ENCODE results near the gene CLIC4. TPM values are rescaled to one million over a fixed set of nuclear protein-coding genes. Genes with fewer than 3 reads are reported as not detected.

The CLIC4 gene
- total RNA-seq, 1 donor from 2014 or later: 99.2 TPM

GRCh38 chr1:24862775-24863483 is 117.7 kb downstream of the CLIC4 start:
- no peaks in the 10 kb centered on the region for H3K36me3 ChIP-seq (ENCODE audit: control insufficient read depth in 3 of 3, insufficient read depth in 3 of 3, low read length in 3 of 3)
- H3K9ac ChIP-seq (ENCODE audit: low read depth in 1 of 3, low read length in 3 of 3): no peak overlapping the region
- peaks cover 0 to 4% (median 4%) of the 10 kb centered on the region in 3 donors for H3K4me1 ChIP-seq (ENCODE audit: control insufficient read depth in 3 of 3, insufficient read depth in 3 of 3, low read length in 3 of 3)
- peaks cover 28 to 45% (median 42%) of the 10 kb centered on the region in 3 donors for H3K27me3 ChIP-seq (ENCODE audit: control insufficient read depth in 3 of 3, insufficient read depth in 3 of 3, low read length in 3 of 3)
- no peak overlapping the region for H3K27ac ChIP-seq (ENCODE audit: low read depth, low read length)
- no peaks in the 10 kb centered on the region for H3K9me3 ChIP-seq (ENCODE audit: control insufficient read depth in 3 of 3, low read length in 3 of 3)
- no peak overlapping the region for H3K4me3 ChIP-seq (ENCODE audit: low read length in 3 of 3)

GRCh38 chr1:24864370-24864777 is 119.1 kb downstream of the CLIC4 start:
- Histone ChIP-seq H3K9ac (ENCODE audit: low read depth in 1 of 3, low read length in 3 of 3) (no peak overlapping the region), H3K4me3 (ENCODE audit: low read length in 3 of 3) (no peak overlapping the region), H3K27ac (ENCODE audit: low read depth, low read length) (no peak overlapping the region), H3K4me1 (ENCODE audit: control insufficient read depth in 3 of 3, insufficient read depth in 3 of 3, low read length in 3 of 3) (peaks cover 0 to 4% (median 4%) of the 10 kb centered on the region in 3 donors), H3K36me3 (ENCODE audit: control insufficient read depth in 3 of 3, insufficient read depth in 3 of 3, low read length in 3 of 3) (no peaks in the 10 kb centered on the region), H3K9me3 (ENCODE audit: control insufficient read depth in 3 of 3, low read length in 3 of 3) (no peaks in the 10 kb centered on the region), H3K27me3 (ENCODE audit: control insufficient read depth in 3 of 3, insufficient read depth in 3 of 3, low read length in 3 of 3) (peaks cover 35 to 52% (median 44%) of the 10 kb centered on the region in 3 donors)

DNA sequence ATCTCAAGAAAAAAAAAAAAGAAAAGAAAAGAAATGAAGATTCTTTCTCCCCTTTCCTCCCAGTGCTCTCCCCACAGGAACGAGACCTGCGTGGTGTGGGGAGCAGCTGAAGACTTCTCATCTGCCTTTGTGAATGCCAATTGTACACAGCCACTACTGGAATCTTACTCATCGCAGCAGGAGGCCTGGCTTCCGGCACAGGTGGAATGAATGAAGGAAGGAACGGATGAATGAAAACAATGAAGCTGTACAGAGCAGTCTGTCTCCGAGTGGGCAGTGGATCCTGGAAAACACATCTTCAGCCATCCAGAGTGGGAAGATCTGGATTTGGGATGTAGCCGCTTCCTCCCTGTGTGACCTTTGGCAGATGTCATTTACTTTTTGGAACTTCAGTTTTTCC is 119.9 kb downstream of the CLIC4 start:
- Histone ChIP-seq H3K4me3 (ENCODE audit: low read length in 3 of 3) (no peak overlapping the region), H3K27me3 (ENCODE audit: control insufficient read depth in 3 of 3, insufficient read depth in 3 of 3, low read length in 3 of 3) (peaks cover 35 to 50% (median 44%) of the 10 kb centered on the region in 3 donors), H3K9ac (ENCODE audit: low read depth in 1 of 3, low read length in 3 of 3) (no peak overlapping the region), H3K36me3 (ENCODE audit: control insufficient read depth in 3 of 3, insufficient read depth in 3 of 3, low read length in 3 of 3) (no peaks in the 10 kb centered on the region), H3K9me3 (ENCODE audit: control insufficient read depth in 3 of 3, low read length in 3 of 3) (no peaks in the 10 kb centered on the region), H3K4me1 (ENCODE audit: control insufficient read depth in 3 of 3, insufficient read depth in 3 of 3, low read length in 3 of 3) (peaks cover 0 to 4% (median 4%) of the 10 kb centered on the region in 3 donors), H3K27ac (ENCODE audit: low read depth, low read length) (no peak overlapping the region)

- H3K9ac ChIP-seq (ENCODE audit: low read depth in 1 of 3, low read length in 3 of 3): no peak overlapping the region
- no peaks in the 10 kb centered on the region for H3K36me3 ChIP-seq (ENCODE audit: control insufficient read depth in 3 of 3, insufficient read depth in 3 of 3, low read length in 3 of 3)
- peaks cover 35 to 52% (median 44%) of the 10 kb centered on the region in 3 donors for H3K27me3 ChIP-seq (ENCODE audit: control insufficient read depth in 3 of 3, insufficient read depth in 3 of 3, low read length in 3 of 3)
- H3K4me1 ChIP-seq (ENCODE audit: control insufficient read depth in 3 of 3, insufficient read depth in 3 of 3, low read length in 3 of 3): peaks cover 0 to 4% (median 4%) of the 10 kb centered on the region in 3 donors
- H3K9me3 ChIP-seq (ENCODE audit: control insufficient read depth in 3 of 3, low read length in 3 of 3): no peaks in the 10 kb centered on the region
- H3K27ac ChIP-seq (ENCODE audit: low read depth, low read length): no peak overlapping the region
- H3K4me3 ChIP-seq (ENCODE audit: low read length in 3 of 3): no peak overlapping the region
These were observed 120.3 kb downstream of the CLIC4 start for GRCh38 chr1:24865587-24865986.

- no peak overlapping the region for H3K9ac ChIP-seq (ENCODE audit: low read depth in 1 of 3, low read length in 3 of 3)
- peaks cover 0 to 4% (median 4%) of the 10 kb centered on the region in 3 donors for H3K4me1 ChIP-seq (ENCODE audit: control insufficient read depth in 3 of 3, insufficient read depth in 3 of 3, low read length in 3 of 3)
- no peak overlapping the region for H3K27ac ChIP-seq (ENCODE audit: low read depth, low read length)
- no peak overlapping the region for H3K4me3 ChIP-seq (ENCODE audit: low read length in 3 of 3)
- no peaks in the 10 kb centered on the region for H3K36me3 ChIP-seq (ENCODE audit: control insufficient read depth in 3 of 3, insufficient read depth in 3 of 3, low read length in 3 of 3)
- H3K9me3 ChIP-seq (ENCODE audit: control insufficient read depth in 3 of 3, low read length in 3 of 3): no peaks in the 10 kb centered on the region
- H3K27me3 ChIP-seq (ENCODE audit: control insufficient read depth in 3 of 3, insufficient read depth in 3 of 3, low read length in 3 of 3): peaks cover 33 to 53% (median 47%) of the 10 kb centered on the region in 3 donors
These were observed 121.2 kb downstream of the CLIC4 start for GRCh38 chr1:24866211-24867083.

- no peaks in the 10 kb centered on the region for H3K36me3 ChIP-seq (ENCODE audit: control insufficient read depth in 3 of 3, insufficient read depth in 3 of 3, low read length in 3 of 3)
- H3K4me1 ChIP-seq (ENCODE audit: control insufficient read depth in 3 of 3, insufficient read depth in 3 of 3, low read length in 3 of 3): peaks cover 0 to 4% (median 4%) of the 10 kb centered on the region in 3 donors
- H3K27me3 ChIP-seq (ENCODE audit: control insufficient read depth in 3 of 3, insufficient read depth in 3 of 3, low read length in 3 of 3): peaks cover 27 to 49% (median 41%) of the 10 kb centered on the region in 3 donors
- no peak overlapping the region for H3K4me3 ChIP-seq (ENCODE audit: low read length in 3 of 3)
- H3K9ac ChIP-seq (ENCODE audit: low read depth in 1 of 3, low read length in 3 of 3): no peak overlapping the region
- H3K27ac ChIP-seq (ENCODE audit: low read depth, low read length): no peak overlapping the region
- H3K9me3 ChIP-seq (ENCODE audit: control insufficient read depth in 3 of 3, low read length in 3 of 3): no peaks in the 10 kb centered on the region
These were observed 122.0 kb downstream of the CLIC4 start for GRCh38 chr1:24867084-24867870.

DNA sequence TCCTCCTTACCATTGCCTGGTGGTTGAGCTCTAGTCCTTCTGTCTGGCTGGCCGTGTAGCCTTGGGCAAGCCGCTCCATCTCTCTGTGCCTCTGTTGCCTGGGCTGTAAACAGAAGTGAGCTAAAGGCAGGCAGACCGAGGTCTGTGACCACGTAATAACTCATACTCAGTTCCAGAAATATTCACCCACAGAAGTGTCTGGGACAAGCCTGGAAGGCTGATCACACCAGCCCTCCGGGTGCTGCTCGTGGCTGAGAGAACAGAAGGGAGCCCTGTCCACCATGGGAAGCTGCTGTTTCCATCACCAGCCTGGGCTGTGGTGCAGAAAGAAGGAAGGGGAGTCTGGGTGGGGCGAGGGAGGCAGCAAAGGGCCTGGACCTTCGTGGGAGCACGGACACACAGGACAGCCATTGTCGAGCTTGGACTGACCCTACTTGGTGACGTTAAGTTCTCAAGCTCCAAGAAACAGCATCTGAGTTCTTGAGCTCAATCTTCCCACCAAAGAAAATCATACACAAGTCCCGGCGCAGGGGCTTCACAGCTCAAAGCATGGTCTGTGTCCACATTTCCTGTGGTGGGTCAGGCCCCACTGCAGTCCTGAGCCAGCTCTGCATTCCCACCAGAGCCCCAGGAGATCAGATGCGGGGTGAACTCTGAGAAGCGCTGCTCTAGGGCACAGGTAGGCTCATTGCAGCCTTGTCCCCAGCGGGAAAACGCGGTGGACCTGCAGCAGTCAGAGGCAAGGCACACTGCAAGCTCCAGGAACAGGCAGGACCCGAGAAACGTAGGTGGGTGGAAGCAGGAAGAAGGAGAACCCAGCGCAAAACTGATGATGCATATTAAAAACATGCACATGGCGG is 123.0 kb downstream of the CLIC4 start:
- Histone ChIP-seq H3K27me3 (ENCODE audit: control insufficient read depth in 3 of 3, insufficient read depth in 3 of 3, low read length in 3 of 3) (peaks cover 21 to 49% (median 39%) of the 10 kb centered on the region in 3 donors), H3K9me3 (ENCODE audit: control insufficient read depth in 3 of 3, low read length in 3 of 3) (no peaks in the 10 kb centered on the region), H3K4me3 (ENCODE audit: low read length in 3 of 3) (no peak overlapping the region), H3K36me3 (ENCODE audit: control insufficient read depth in 3 of 3, insufficient read depth in 3 of 3, low read length in 3 of 3) (no peaks in the 10 kb centered on the region), H3K4me1 (ENCODE audit: control insufficient read depth in 3 of 3, insufficient read depth in 3 of 3, low read length in 3 of 3) (peaks cover 0 to 4% (median 4%) of the 10 kb centered on the region in 3 donors), H3K9ac (ENCODE audit: low read depth in 1 of 3, low read length in 3 of 3) (no peak overlapping the region), H3K27ac (ENCODE audit: low read depth, low read length) (no peak overlapping the region)

DNA sequence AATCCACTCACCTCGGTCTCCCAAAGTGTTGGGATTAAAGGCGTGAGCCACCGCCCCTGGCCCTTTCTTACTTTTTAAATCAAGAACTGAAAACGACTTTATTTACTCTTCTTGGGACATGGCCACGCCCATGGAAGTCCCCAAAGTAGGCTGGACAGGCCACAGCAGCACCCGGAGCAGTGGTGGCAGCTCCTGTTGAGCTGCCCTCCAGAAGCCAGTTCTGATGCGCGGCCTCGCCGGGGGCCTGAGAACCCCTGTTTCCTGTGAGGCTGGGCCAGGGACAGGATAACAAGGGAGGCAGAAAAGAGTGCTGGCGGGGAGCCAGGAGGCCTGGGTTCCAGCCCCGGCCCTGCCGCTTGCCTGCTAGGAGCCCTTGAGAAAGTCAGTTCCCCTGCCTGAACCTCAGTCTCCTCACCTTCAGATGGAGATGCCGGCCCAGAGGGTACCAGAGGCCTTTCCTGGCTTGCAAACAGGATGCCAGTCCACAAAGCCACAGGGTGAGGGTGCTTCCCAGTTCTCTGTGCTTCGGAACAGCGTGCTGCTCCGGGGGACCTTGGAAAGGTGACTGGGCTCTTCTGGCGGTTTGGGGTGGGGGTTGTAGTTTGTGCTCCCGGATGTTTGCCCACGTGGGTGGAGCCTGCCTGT is 125.4 kb downstream of the CLIC4 start:
- Histone ChIP-seq H3K36me3 (ENCODE audit: control insufficient read depth in 3 of 3, insufficient read depth in 3 of 3, low read length in 3 of 3) (no peaks in the 10 kb centered on the region), H3K9me3 (ENCODE audit: control insufficient read depth in 3 of 3, low read length in 3 of 3) (no peaks in the 10 kb centered on the region), H3K27me3 (ENCODE audit: control insufficient read depth in 3 of 3, insufficient read depth in 3 of 3, low read length in 3 of 3) (peaks cover 18 to 54% (median 44%) of the 10 kb centered on the region in 3 donors), H3K9ac (ENCODE audit: low read depth in 1 of 3, low read length in 3 of 3) (no peak overlapping the region), H3K4me3 (ENCODE audit: low read length in 3 of 3) (no peak overlapping the region), H3K4me1 (ENCODE audit: control insufficient read depth in 3 of 3, insufficient read depth in 3 of 3, low read length in 3 of 3) (no peaks in the 10 kb centered on the region), H3K27ac (ENCODE audit: low read depth, low read length) (no peak overlapping the region)
